GM12878 (cell line): ENCODE data around the gene ADCY5. TPM values are rescaled to one million over a fixed set of nuclear protein-coding genes. Genes with fewer than 3 reads are reported as not detected.

Source experiments
- ATAC-seq: fragments of 200-7000 bp; cut with Tn5 transposase; 3 replicates; pipeline ENCODE4 v1.9.1; 2020; ENCODE audit warnings: mild to moderate bottlenecking, moderate library complexity
- BruUV-seq: library from RNA; stranded (reverse); fragments of 400-500 nt; replicated peaks from 2 replicates; lab custom pipeline; 2021; lab: Mats Ljungman, UMichigan
- CTCF ChIA-PET: fragments of 300-600 bp; sonication (Branson Sonifier 250); formaldehyde crosslinking; extraction: SDS; loops from one replicate; lab custom pipeline; 2021; ENCODE audit warnings: inconsistent platforms; lab: Yijun Ruan, JAX
- POLR2A ChIA-PET: fragments of 350-600 bp; formaldehyde crosslinking; extraction: SDS; loops from one replicate; lab custom pipeline; 2021; ENCODE audit warnings: inconsistent platforms; lab: Charles Lee
- RAD21 ChIA-PET: fragments of 300-600 bp; sonication (Branson Sonifier 250); formaldehyde crosslinking; loops from one replicate; lab custom pipeline; 2023; ENCODE audit warnings: antibody characterized with exemption; ENCODE audit not compliant: unreplicated experiment; lab: Charles Lee
- SMC1A ChIA-PET: fragments of 300-600 bp; sonication (Branson Sonifier 250); formaldehyde crosslinking; loops from one replicate; lab custom pipeline; 2023; ENCODE audit not compliant: unreplicated experiment, uncharacterized antibody; lab: Charles Lee
- DNase-seq: peaks from one replicate; pipeline ENCODE4 v3.0.0-alpha.2; 2011; ENCODE audit warnings: low read depth, low spot score
- FAIRE-seq: peaks from 3 replicates; lab custom pipeline; 2011; peaks lifted over from hg19 to GRCh38; lab: Jason Lieb, UNC
- H2AFZ ChIP-seq: 2 replicates; pipeline ENCODE4 v1.6.0; 2011; ENCODE audit warnings: low read depth, low read length, control low read depth; ENCODE audit not compliant: control insufficient read depth
- H3K27ac ChIP-seq: 2 replicates; pipeline ENCODE4 v1.5.1; 2011; ENCODE audit warnings: control low read depth; ENCODE audit not compliant: control insufficient read depth, insufficient read depth
- H3K27me3 ChIP-seq, 2 experiments: replicated peaks in 1 of 2; 2 replicates each; pipeline versions ENCODE4 v1.6.0 to v1.6.1; 2011; ENCODE audit warnings: low read length in 1 of 2; ENCODE audit not compliant: control insufficient read depth in 2 of 2, insufficient read depth in 2 of 2
- H3K36me3 ChIP-seq, 2 experiments: 2 replicates each; pipeline ENCODE4 v1.5.1; 2011; ENCODE audit warnings: low read length in 1 of 2; ENCODE audit not compliant: control insufficient read depth in 2 of 2, insufficient read depth in 2 of 2
- H3K4me1 ChIP-seq: 2 replicates; pipeline ENCODE4 v1.6.1; 2011; ENCODE audit warnings: mild to moderate bottlenecking, low read length, moderate library complexity, mixed read lengths; ENCODE audit not compliant: control insufficient read depth, insufficient read depth
- H3K4me2 ChIP-seq: 2 replicates; pipeline ENCODE4 v1.6.0; 2011; ENCODE audit warnings: control low read depth; ENCODE audit not compliant: control insufficient read depth, insufficient read depth
- H3K4me3 ChIP-seq: fragments of 200-600 bp; sonication (generic); 2 replicates; pipeline ENCODE4 v1.5.1; 2016
- H3K79me2 ChIP-seq: 2 replicates; pipeline ENCODE4 v1.6.0; 2011; ENCODE audit warnings: low read length; ENCODE audit not compliant: control insufficient read depth, insufficient read depth
- H3K9ac ChIP-seq: 2 replicates; pipeline ENCODE4 v1.8.0; 2011; ENCODE audit warnings: low read length, control low read depth, mixed read lengths; ENCODE audit not compliant: control insufficient read depth, insufficient read depth
- H3K9me3 ChIP-seq: replicated peaks from 3 replicates; pipeline ENCODE4 v1.5.1; 2011; ENCODE audit warnings: mild to moderate bottlenecking, low read length; ENCODE audit not compliant: control insufficient read depth, insufficient read depth
- H4K20me1 ChIP-seq: 2 replicates; pipeline ENCODE4 v1.6.0; 2011; ENCODE audit not compliant: control insufficient read depth, insufficient read depth
- BMI1 ChIP-seq: fragments of 450-650 bp; IDR thresholded peaks from 2 replicates; pipeline ENCODE4 v1.6.1; 2016; ENCODE audit warnings: mild to moderate bottlenecking, moderate library complexity, borderline replicate concordance
- CBFB ChIP-seq: IDR thresholded peaks from 2 replicates; pipeline ENCODE4 v1.6.1; 2016; ENCODE audit warnings: antibody characterized with exemption, low read depth
- HSF1 ChIP-seq: fragments of 150-350 bp; IDR thresholded peaks from 2 replicates; pipeline ENCODE4 v1.6.1; 2014; ENCODE audit warnings: mild to moderate bottlenecking, low read depth, low read length
- LARP7 ChIP-seq: fragments of 450-650 bp; IDR thresholded peaks from 2 replicates; pipeline ENCODE4 v1.6.1; 2017; ENCODE audit warnings: mild to moderate bottlenecking
- NR2C2 ChIP-seq: IDR thresholded peaks from 2 replicates; pipeline ENCODE4 v1.6.1; 2011; ENCODE audit warnings: borderline replicate concordance, low read depth; ENCODE audit not compliant: control insufficient read depth, insufficient read length
- SPI1 ChIP-seq: IDR thresholded peaks from 2 replicates; pipeline ENCODE4 v1.6.1; 2011; ENCODE audit warnings: low read depth, mild to moderate bottlenecking, low read length, moderate library complexity, borderline replicate concordance; ENCODE audit not compliant: insufficient read depth
- SREBF1 ChIP-seq: IDR thresholded peaks from 2 replicates; pipeline ENCODE4 v1.6.1; 2012; ENCODE audit warnings: mild to moderate bottlenecking, low read length
- STAT3 ChIP-seq: IDR thresholded peaks from 2 replicates; pipeline ENCODE4 v1.6.1; 2011; ENCODE audit warnings: low read depth, low read length, improper control_type of control experiment
- ZNF207 ChIP-seq: fragments of 450-650 bp; IDR thresholded peaks from 2 replicates; pipeline ENCODE4 v1.6.1; 2014; ENCODE audit warnings: antibody characterized with exemption, mild to moderate bottlenecking, borderline replicate concordance
- WGBS: methylation state at CpG from one replicate; pipeline ENCODE4 v1.1.6; 2016; ENCODE audit warnings: low lambda C conversion rate; ENCODE audit not compliant: insufficient replicate concordance, insufficient coverage; ENCODE audit errors: missing lambda C conversion rate; 5-methylcytosine and 5-hydroxymethylcytosine counted together
- in situ Hi-C: fragments of 300-500 bp; cut with MboI; formaldehyde crosslinking; loops from 9 replicates; pipeline ENCODE4 v1.14.3; 2018; ENCODE audit warnings: mixed read lengths
- intact Hi-C: fragments of 100-400 bp; cut with micrococcal nuclease; formaldehyde crosslinking; loops from one replicate; pipeline ENCODE4 v1.14.2; 2022; ENCODE audit not compliant: unreplicated experiment
- polyA plus RNA-seq, 11 experiments: library from polyadenylated mRNA; depleted of rRNA in 4 of 11; unstranded in 6 of 11; stranded (reverse) in 5 of 11; fragments of >200 nt; fragmentation: Nextera tagmentation in 4 of 11; fragmentation: Illumina TruSeq in 1 of 11; extraction: Ambion mirVana in 4 of 11; extraction: Trizol in 1 of 11; gene quantifications; 1 replicate in 1 of 11; 2 replicates in 10 of 11; pipeline versions ENCODE4 v1.2.1 to v1.2.3, GENCODE V29; 2011 to 2016; ENCODE audit warnings: inconsistent platforms in 2 of 11, missing spikeins in 2 of 11, low read depth in 1 of 11
- total RNA-seq, 4 experiments: library from RNA; depleted of rRNA in 3 of 4; stranded (reverse); fragments of >200 nt in 3 of 4; fragmentation: Illumina TruSeq in 1 of 4; extraction: Trizol in 1 of 4; gene quantifications; 2 replicates each; pipeline versions ENCODE4 v1.2.1 to v1.2.3, GENCODE V29; 2013 to 2021
- TF ChIP-seq, protein P1 (sequence below): fragments of 450-650 bp; IDR thresholded peaks from 2 replicates; pipeline ENCODE4 v1.6.1; 2017; ENCODE audit warnings: borderline replicate concordance

Gene ADCY5
- total and polyA plus RNA-seq, 10 of the 15 experiments (the other 5 are each of a cell fraction or from before 2014, with no cell fraction given), result under 0.01 to 0.24 (median 0.02) TPM; not detected in 4

GRCh38 chr3:123340336-123340735 is 108.6 kb downstream of the ADCY5 start:
- Histone ChIP-seq H3K27ac (no peak overlapping the region), H3K4me3 (no peak overlapping the region), H3K79me2 (no peaks in the 10 kb centered on the region), H3K27me3 (no peaks in the 10 kb centered on the region), H2AFZ (no peak overlapping the region), H3K4me2 (no peak overlapping the region), H3K36me3 (no peaks in the 10 kb centered on the region), H3K9me3 (no peaks in the 10 kb centered on the region), H3K4me1 (no peaks in the 10 kb centered on the region), H4K20me1 (no peaks in the 10 kb centered on the region), H3K9ac (no peak overlapping the region)
- CTCF ChIA-PET, result no interaction called here
- WGBS, result 40% methylated on average over 4 of the region's 4 CpGs
- TF ChIP-seq SREBF1 (no peak), CBFB (no peak), SPI1 (no peak)
- POLR2A ChIA-PET, result no interaction called here
- in situ Hi-C loops, result no loop called here
- RAD21 ChIA-PET, result no interaction called here
- no peak for DNase-seq
- BruUV-seq, result no TSS peak
- intact Hi-C loops, result no loop called here
- no peak for FAIRE-seq
- ATAC-seq, result no peak
- SMC1A ChIA-PET, result interaction anchor here (0.6 kb wide), 1 partner anchor 668 kb away, joined by 3 read pairs; no protein-coding TSS in a partner anchor

GRCh38 chr3:123339302-123339701 is 109.6 kb downstream of the ADCY5 start:
- H3K4me2 ChIP-seq, result no peak overlapping the region
- FAIRE-seq, result no peak
- no peaks in the 10 kb centered on the region for H3K36me3 ChIP-seq
- RAD21 ChIA-PET, result no interaction called here
- POLR2A ChIA-PET, result no interaction called here
- TF ChIP-seq SREBF1 (no peak), HSF1 (no peak), NR2C2 (no peak), BMI1 (no peak), STAT3 (no peak), LARP7 (no peak), ZNF207 (no peak)
- TF ChIP-seq, protein P1, sequence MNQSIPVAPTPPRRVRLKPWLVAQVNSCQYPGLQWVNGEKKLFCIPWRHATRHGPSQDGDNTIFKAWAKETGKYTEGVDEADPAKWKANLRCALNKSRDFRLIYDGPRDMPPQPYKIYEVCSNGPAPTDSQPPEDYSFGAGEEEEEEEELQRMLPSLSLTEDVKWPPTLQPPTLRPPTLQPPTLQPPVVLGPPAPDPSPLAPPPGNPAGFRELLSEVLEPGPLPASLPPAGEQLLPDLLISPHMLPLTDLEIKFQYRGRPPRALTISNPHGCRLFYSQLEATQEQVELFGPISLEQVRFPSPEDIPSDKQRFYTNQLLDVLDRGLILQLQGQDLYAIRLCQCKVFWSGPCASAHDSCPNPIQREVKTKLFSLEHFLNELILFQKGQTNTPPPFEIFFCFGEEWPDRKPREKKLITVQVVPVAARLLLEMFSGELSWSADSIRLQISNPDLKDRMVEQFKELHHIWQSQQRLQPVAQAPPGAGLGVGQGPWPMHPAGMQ, result no peak
- in situ Hi-C loops, result no loop called here
- no peaks in the 10 kb centered on the region for H3K4me1 ChIP-seq
- no peak overlapping the region for H3K27ac ChIP-seq
- H2AFZ ChIP-seq, result no peak overlapping the region
- no peak overlapping the region for H3K9ac ChIP-seq
- SMC1A ChIA-PET, result no interaction called here
- H3K27me3 ChIP-seq, result no peaks in the 10 kb centered on the region
- no peaks in the 10 kb centered on the region for H4K20me1 ChIP-seq
- H3K4me3 ChIP-seq, result no peak overlapping the region
- WGBS, result 10% methylated on average over 3 of the region's 3 CpGs
- no peak for DNase-seq
- CTCF ChIA-PET, result interaction anchor here (0.8 to 1.5 kb wide), 2 partner anchors 10 to 13 kb away, joined by 4 read pairs; no protein-coding TSS in a partner anchor
- no TSS peak for BruUV-seq
- H3K9me3 ChIP-seq, result no peaks in the 10 kb centered on the region
- no peaks in the 10 kb centered on the region for H3K79me2 ChIP-seq
- intact Hi-C loops, result no loop called here
- no peak for ATAC-seq
